GM12878 (cell line): ENCODE results near the gene NIN. TPM values are rescaled to one million over a fixed set of nuclear protein-coding genes. Genes with fewer than 3 reads are reported as not detected.

ENCODE experiments used
- ATAC-seq: fragments of 200-7000 bp; cut with Tn5 transposase; 3 replicates; pipeline ENCODE4 v1.9.1; 2020; ENCODE audit warnings: mild to moderate bottlenecking, moderate library complexity
- BruUV-seq: library from RNA; stranded (reverse); fragments of 400-500 nt; replicated peaks from 2 replicates; lab custom pipeline; 2021; lab: Mats Ljungman, UMichigan
- CTCF ChIA-PET: fragments of 300-600 bp; sonication (Branson Sonifier 250); formaldehyde crosslinking; extraction: SDS; loops from one replicate; lab custom pipeline; 2021; ENCODE audit warnings: inconsistent platforms; lab: Yijun Ruan, JAX
- POLR2A ChIA-PET: fragments of 350-600 bp; formaldehyde crosslinking; extraction: SDS; loops from one replicate; lab custom pipeline; 2021; ENCODE audit warnings: inconsistent platforms; lab: Charles Lee
- RAD21 ChIA-PET: fragments of 300-600 bp; sonication (Branson Sonifier 250); formaldehyde crosslinking; loops from one replicate; lab custom pipeline; 2023; ENCODE audit warnings: antibody characterized with exemption; ENCODE audit not compliant: unreplicated experiment; lab: Charles Lee
- SMC1A ChIA-PET: fragments of 300-600 bp; sonication (Branson Sonifier 250); formaldehyde crosslinking; loops from one replicate; lab custom pipeline; 2023; ENCODE audit not compliant: unreplicated experiment, uncharacterized antibody; lab: Charles Lee
- DNase-seq: peaks from one replicate; pipeline ENCODE4 v3.0.0-alpha.2; 2011; ENCODE audit warnings: low read depth, low spot score
- FAIRE-seq: peaks from 3 replicates; lab custom pipeline; 2011; peaks lifted over from hg19 to GRCh38; lab: Jason Lieb, UNC
- H2AFZ ChIP-seq: 2 replicates; pipeline ENCODE4 v1.6.0; 2011; ENCODE audit warnings: low read depth, low read length, control low read depth; ENCODE audit not compliant: control insufficient read depth
- H3K27ac ChIP-seq: 2 replicates; pipeline ENCODE4 v1.5.1; 2011; ENCODE audit warnings: control low read depth; ENCODE audit not compliant: control insufficient read depth, insufficient read depth
- H3K27me3 ChIP-seq, 2 experiments: replicated peaks in 1 of 2; 2 replicates each; pipeline versions ENCODE4 v1.6.0 to v1.6.1; 2011; ENCODE audit warnings: low read length in 1 of 2; ENCODE audit not compliant: control insufficient read depth in 2 of 2, insufficient read depth in 2 of 2
- H3K36me3 ChIP-seq, 2 experiments: 2 replicates each; pipeline ENCODE4 v1.5.1; 2011; ENCODE audit warnings: low read length in 1 of 2; ENCODE audit not compliant: control insufficient read depth in 2 of 2, insufficient read depth in 2 of 2
- H3K4me1 ChIP-seq: 2 replicates; pipeline ENCODE4 v1.6.1; 2011; ENCODE audit warnings: mild to moderate bottlenecking, low read length, moderate library complexity, mixed read lengths; ENCODE audit not compliant: control insufficient read depth, insufficient read depth
- H3K4me2 ChIP-seq: 2 replicates; pipeline ENCODE4 v1.6.0; 2011; ENCODE audit warnings: control low read depth; ENCODE audit not compliant: control insufficient read depth, insufficient read depth
- H3K4me3 ChIP-seq: fragments of 200-600 bp; sonication (generic); 2 replicates; pipeline ENCODE4 v1.5.1; 2016
- H3K79me2 ChIP-seq: 2 replicates; pipeline ENCODE4 v1.6.0; 2011; ENCODE audit warnings: low read length; ENCODE audit not compliant: control insufficient read depth, insufficient read depth
- H3K9ac ChIP-seq: 2 replicates; pipeline ENCODE4 v1.8.0; 2011; ENCODE audit warnings: low read length, control low read depth, mixed read lengths; ENCODE audit not compliant: control insufficient read depth, insufficient read depth
- H3K9me3 ChIP-seq: replicated peaks from 3 replicates; pipeline ENCODE4 v1.5.1; 2011; ENCODE audit warnings: mild to moderate bottlenecking, low read length; ENCODE audit not compliant: control insufficient read depth, insufficient read depth
- H4K20me1 ChIP-seq: 2 replicates; pipeline ENCODE4 v1.6.0; 2011; ENCODE audit not compliant: control insufficient read depth, insufficient read depth
- ATF2 ChIP-seq: IDR thresholded peaks from 2 replicates; pipeline ENCODE4 v1.6.1; 2012; ENCODE audit warnings: low read length, inconsistent platforms
- CHD1 ChIP-seq: IDR thresholded peaks from 2 replicates; pipeline ENCODE4 v1.6.1; 2012; ENCODE audit warnings: low read depth, low read length, improper control_type of control experiment
- EED ChIP-seq: sonication (generic); IDR thresholded peaks from 2 replicates; pipeline ENCODE4 v1.6.1; 2016; ENCODE audit warnings: antibody characterized with exemption, low read depth
- JUNB ChIP-seq: IDR thresholded peaks from 2 replicates; pipeline ENCODE4 v1.6.1; 2016; ENCODE audit warnings: antibody characterized with exemption, mild to moderate bottlenecking
- MAX ChIP-seq: IDR thresholded peaks from 2 replicates; pipeline ENCODE4 v1.6.1; 2012; ENCODE audit warnings: low read depth, low read length, improper control_type of control experiment
- MYB ChIP-seq: fragments of 150-350 bp; IDR thresholded peaks from 2 replicates; pipeline ENCODE4 v1.6.1; 2014; ENCODE audit warnings: mild to moderate bottlenecking, low read depth, low read length, borderline replicate concordance
- NFYA ChIP-seq: IDR thresholded peaks from 2 replicates; pipeline ENCODE4 v1.6.1; 2011; ENCODE audit warnings: low read depth, mild to moderate bottlenecking, low read length, improper control_type of control experiment, borderline replicate concordance
- PAX8 ChIP-seq: fragments of 450-650 bp; IDR thresholded peaks from 2 replicates; pipeline ENCODE4 v1.6.1; 2017; ENCODE audit warnings: mild to moderate bottlenecking, moderate library complexity
- SIX5 ChIP-seq: IDR thresholded peaks from 2 replicates; pipeline ENCODE4 v1.6.1; 2011; ENCODE audit warnings: mild to moderate bottlenecking, low read depth, low read length, moderate library complexity; ENCODE audit not compliant: severe bottlenecking
- SMARCA5 ChIP-seq: fragments of 450-650 bp; IDR thresholded peaks from 2 replicates; pipeline ENCODE4 v1.6.1; 2017; ENCODE audit warnings: mild to moderate bottlenecking
- SMC3 ChIP-seq: IDR thresholded peaks from 2 replicates; pipeline ENCODE4 v1.6.1; 2011; ENCODE audit warnings: low read length, improper control_type of control experiment, borderline replicate concordance
- STAT1 ChIP-seq: fragments of 450-650 bp; conservative IDR thresholded peaks from 2 replicates; pipeline ENCODE4 v1.6.1; 2014; ENCODE audit warnings: antibody characterized with exemption, mild to moderate bottlenecking
- SUPT20H ChIP-seq: IDR thresholded peaks from 2 replicates; pipeline ENCODE4 v1.6.1; 2011; ENCODE audit warnings: low read depth, mild to moderate bottlenecking, low read length, moderate library complexity, borderline replicate concordance; ENCODE audit not compliant: control insufficient read depth
- USF1 ChIP-seq: IDR thresholded peaks from 2 replicates; pipeline ENCODE4 v1.6.1; 2011; ENCODE audit warnings: borderline replicate concordance, low read depth, mild to moderate bottlenecking, moderate library complexity, mixed read lengths, low read length; ENCODE audit not compliant: insufficient read depth; ENCODE audit errors: extremely low read length
- ZNF24 ChIP-seq: fragments of 450-650 bp; IDR thresholded peaks from 2 replicates; pipeline ENCODE4 v1.6.1; 2017; ENCODE audit warnings: antibody characterized with exemption, mild to moderate bottlenecking
- ZNF274 ChIP-seq: IDR thresholded peaks from one replicate; pipeline ENCODE4 v1.8.0; 2011; ENCODE audit not compliant: insufficient read length, insufficient read depth
- in situ Hi-C: fragments of 300-500 bp; cut with MboI; formaldehyde crosslinking; loops from 9 replicates; pipeline ENCODE4 v1.14.3; 2018; ENCODE audit warnings: mixed read lengths
- intact Hi-C: fragments of 100-400 bp; cut with micrococcal nuclease; formaldehyde crosslinking; loops from one replicate; pipeline ENCODE4 v1.14.2; 2022; ENCODE audit not compliant: unreplicated experiment
- polyA plus RNA-seq, 11 experiments: library from polyadenylated mRNA; depleted of rRNA in 4 of 11; unstranded in 6 of 11; stranded (reverse) in 5 of 11; fragments of >200 nt; fragmentation: Nextera tagmentation in 4 of 11; fragmentation: Illumina TruSeq in 1 of 11; extraction: Ambion mirVana in 4 of 11; extraction: Trizol in 1 of 11; gene quantifications; 1 replicate in 1 of 11; 2 replicates in 10 of 11; pipeline versions ENCODE4 v1.2.1 to v1.2.3, GENCODE V29; 2011 to 2016; ENCODE audit warnings: inconsistent platforms in 2 of 11, missing spikeins in 2 of 11, low read depth in 1 of 11
- total RNA-seq, 4 experiments: library from RNA; depleted of rRNA in 3 of 4; stranded (reverse); fragments of >200 nt in 3 of 4; fragmentation: Illumina TruSeq in 1 of 4; extraction: Trizol in 1 of 4; gene quantifications; 2 replicates each; pipeline versions ENCODE4 v1.2.1 to v1.2.3, GENCODE V29; 2013 to 2021

The NIN gene
- total and polyA plus RNA-seq, 10 of the 15 experiments (the other 5 are each of a cell fraction or from before 2014, with no cell fraction given): 16.2 to 135 (median 70.3) TPM

GRCh38 chr14:50679674-50680073, 151.3 kb downstream of the NIN start:
- Histone ChIP-seq H3K27me3 (no peaks in the 10 kb centered on the region), H3K4me2 (no peak overlapping the region), H3K9ac (no peak overlapping the region), H3K27ac (no peak overlapping the region), H3K4me1 (peaks cover 20% of the 10 kb centered on the region), H4K20me1 (no peaks in the 10 kb centered on the region), H3K4me3 (no peak overlapping the region), H2AFZ (no peak overlapping the region), H3K36me3 (no peaks in the 10 kb centered on the region), H3K9me3 (no peaks in the 10 kb centered on the region), H3K79me2 (no peaks in the 10 kb centered on the region)
- ChIA-PET POLR2A (no interaction called here), RAD21 (interaction anchor here (0.7 kb wide), 1 partner anchor 35 kb away, joined by 3 read pairs; no protein-coding TSS in a partner anchor), CTCF (no interaction called here), SMC1A (interaction anchor here (0.8 to 1.6 kb wide), 2 partner anchors 13 to 51 kb away, joined by 3 read pairs; no protein-coding TSS in a partner anchor)
- TF ChIP-seq EED: no peak
- TF ChIP-seq PAX8: no peak
- no peak for TF ChIP-seq SUPT20H
- TF ChIP-seq SMC3: no peak
- TF ChIP-seq SMARCA5: no peak
- no peak for TF ChIP-seq ZNF274
- TF ChIP-seq ATF2: no peak
- TF ChIP-seq NFYA: no peak
- no peak for TF ChIP-seq MYB
- TF ChIP-seq CHD1: no peak
- no peak for TF ChIP-seq ZNF24
- no peak for TF ChIP-seq STAT1
- TF ChIP-seq SIX5: no peak
- no peak for TF ChIP-seq USF1
- TF ChIP-seq JUNB: no peak
- TF ChIP-seq MAX: no peak
- intact Hi-C loops (no loop called here), in situ Hi-C loops (no loop called here)
- no peak for ATAC-seq
- BruUV-seq: no TSS peak
- no peak for FAIRE-seq
- no peak for DNase-seq
